ENCODE measurements around the gene CCDC27. TPM values are rescaled to one million over a fixed set of nuclear protein-coding genes. Genes with fewer than 3 reads are reported as not detected.

The CCDC27 gene
- total and polyA plus RNA-seq, 10 donors = not detected

DNA sequence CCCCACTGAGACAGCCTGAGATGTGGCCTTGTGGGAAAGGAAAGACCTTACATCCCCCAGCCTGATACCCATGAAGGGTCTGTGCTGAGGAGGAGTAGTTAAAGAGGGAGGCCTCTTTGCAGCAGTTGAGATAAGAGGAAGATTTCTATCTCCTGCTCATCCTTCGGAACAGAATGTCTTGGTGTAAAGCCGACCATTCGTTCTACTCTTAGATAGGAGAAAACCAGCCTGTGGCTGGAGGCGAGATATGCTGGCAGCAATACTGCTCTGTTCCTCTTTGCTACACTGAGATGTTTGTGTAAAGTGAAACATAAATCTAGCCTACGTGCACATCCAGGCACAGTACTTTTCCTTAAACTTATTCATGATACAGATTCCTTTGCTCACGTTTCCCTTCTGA is 1.5 kb upstream of the CCDC27 start:
- Histone ChIP-seq H3K27me3 (replicated peaks in 1 of 7) (peaks cover 0 to 40% (median 0%) of the 10 kb centered on the region in 7 donors), H3K36me3 (no peaks in the 10 kb centered on the region), H3K4me3 (no peak overlapping the region), H3K27ac (no peak overlapping the region), H3K4me1 (peaks cover 0 to 26% (median 22%) of the 10 kb centered on the region in 6 donors), H3K9me3 (no peaks in the 10 kb centered on the region)
- no peak for DNase-seq
- intact Hi-C loops (cut with DNase I; ENCODE audit: low total_unique reads) = no loop called here
- WGBS, 5 donors = 69 to 78% (median 74%) methylated on average over 6 of the region's 6 CpGs
- TF ChIP-seq POLR2A (IDR thresholded peaks at IDR 0.05) (no peak), POLR2AphosphoS5 (IDR thresholded peaks at IDR 0.05) (no peak)
- TF ChIP-seq, protein P1, sequence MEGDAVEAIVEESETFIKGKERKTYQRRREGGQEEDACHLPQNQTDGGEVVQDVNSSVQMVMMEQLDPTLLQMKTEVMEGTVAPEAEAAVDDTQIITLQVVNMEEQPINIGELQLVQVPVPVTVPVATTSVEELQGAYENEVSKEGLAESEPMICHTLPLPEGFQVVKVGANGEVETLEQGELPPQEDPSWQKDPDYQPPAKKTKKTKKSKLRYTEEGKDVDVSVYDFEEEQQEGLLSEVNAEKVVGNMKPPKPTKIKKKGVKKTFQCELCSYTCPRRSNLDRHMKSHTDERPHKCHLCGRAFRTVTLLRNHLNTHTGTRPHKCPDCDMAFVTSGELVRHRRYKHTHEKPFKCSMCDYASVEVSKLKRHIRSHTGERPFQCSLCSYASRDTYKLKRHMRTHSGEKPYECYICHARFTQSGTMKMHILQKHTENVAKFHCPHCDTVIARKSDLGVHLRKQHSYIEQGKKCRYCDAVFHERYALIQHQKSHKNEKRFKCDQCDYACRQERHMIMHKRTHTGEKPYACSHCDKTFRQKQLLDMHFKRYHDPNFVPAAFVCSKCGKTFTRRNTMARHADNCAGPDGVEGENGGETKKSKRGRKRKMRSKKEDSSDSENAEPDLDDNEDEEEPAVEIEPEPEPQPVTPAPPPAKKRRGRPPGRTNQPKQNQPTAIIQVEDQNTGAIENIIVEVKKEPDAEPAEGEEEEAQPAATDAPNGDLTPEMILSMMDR (IDR thresholded peaks at IDR 0.05 in 8 of 11, conservative IDR thresholded peaks at IDR 0.05 in 3 of 11) = no peak

DNA sequence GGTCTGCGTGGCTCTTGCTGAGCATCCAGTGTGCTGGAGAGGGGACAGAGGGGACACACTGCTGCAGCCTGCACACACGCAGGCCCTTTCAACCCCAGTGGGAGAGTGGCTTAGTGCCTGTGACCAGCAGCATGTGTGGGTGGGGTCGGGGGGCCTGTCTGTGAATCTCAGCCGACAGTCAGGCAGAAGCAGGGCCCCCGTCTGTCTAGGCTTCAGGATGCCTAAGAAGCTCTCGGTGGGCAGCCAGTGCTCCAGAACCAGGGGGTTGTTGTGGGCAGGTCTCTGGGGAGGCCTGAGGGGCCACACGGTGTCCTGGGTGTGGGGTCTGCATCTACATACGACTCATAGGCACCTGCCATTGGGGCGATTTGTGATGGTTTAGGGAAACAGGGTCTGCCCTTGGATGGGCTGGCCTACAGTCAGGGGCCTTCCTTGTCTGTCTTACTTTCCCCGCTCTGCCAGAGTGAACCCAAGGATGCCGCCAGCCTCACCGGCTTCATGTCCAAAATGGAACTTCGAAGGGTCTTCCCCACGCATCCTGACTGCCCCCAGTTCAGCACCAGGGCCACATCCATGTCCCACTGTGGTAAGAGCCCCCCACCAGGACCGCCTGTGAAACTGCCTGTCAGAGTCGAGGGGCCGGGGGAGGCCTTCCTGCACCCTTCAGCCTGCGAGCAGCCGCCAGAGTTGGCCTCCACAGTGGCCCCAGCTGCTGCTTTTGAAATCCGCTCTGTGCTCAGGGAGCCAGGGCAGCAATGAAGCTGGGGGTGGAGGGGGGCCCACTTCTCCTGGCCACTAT is 1.6 kb downstream of the CCDC27 start:
- H3K27me3 ChIP-seq (replicated peaks in 1 of 7) = peaks cover 0 to 66% (median 13%) of the 10 kb centered on the region in 7 donors
- no peak for DNase-seq
- H3K4me1 ChIP-seq = no peaks in the 10 kb centered on the region
- H3K9me3 ChIP-seq = no peaks in the 10 kb centered on the region
- no peak overlapping the region for H3K4me3 ChIP-seq
- no peaks in the 10 kb centered on the region for H3K36me3 ChIP-seq
- intact Hi-C loops (cut with DNase I; ENCODE audit: low total_unique reads) = no loop called here
- TF ChIP-seq, protein P1 (IDR thresholded peaks at IDR 0.05 in 8 of 11, conservative IDR thresholded peaks at IDR 0.05 in 3 of 11) = no peak
- TF ChIP-seq POLR2AphosphoS5 (IDR thresholded peaks at IDR 0.05) (no peak), POLR2A (IDR thresholded peaks at IDR 0.05) (no peak)
- H3K27ac ChIP-seq = no peak overlapping the region
- 80 to 89% (median 87%) methylated on average over 14 to 20 of the region's 20 CpGs for WGBS, 5 donors

DNA sequence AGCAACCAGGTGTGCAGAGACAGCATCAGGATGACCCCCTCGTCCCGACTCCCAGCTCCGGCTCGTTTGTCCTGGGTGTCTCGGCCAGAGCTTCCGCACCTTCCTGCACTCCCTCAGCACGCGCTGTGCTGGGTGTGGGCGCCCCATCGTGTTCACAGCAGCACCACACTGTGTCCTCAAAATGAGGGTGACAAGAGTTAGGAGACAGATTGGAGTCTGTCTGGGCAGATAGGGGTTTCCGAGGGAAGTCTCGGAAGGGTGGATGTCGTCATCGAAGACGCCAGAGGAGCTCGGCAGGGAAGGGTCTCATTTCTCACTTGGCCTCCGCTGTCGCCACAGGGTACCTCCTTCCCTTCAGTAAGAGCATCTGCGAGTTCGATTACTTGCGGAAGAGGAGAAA is 4.1 kb downstream of the CCDC27 start:
- Histone ChIP-seq H3K27me3 (replicated peaks in 1 of 7) (peaks cover 0 to 84% (median 13%) of the 10 kb centered on the region in 7 donors), H3K4me3 (no peak overlapping the region), H3K4me1 (no peaks in the 10 kb centered on the region), H3K9me3 (peaks cover 0 to 11% (median 2%) of the 10 kb centered on the region in 8 donors), H3K36me3 (no peaks in the 10 kb centered on the region), H3K27ac (no peak overlapping the region)
- WGBS, 5 donors = 80 to 84% (median 81%) methylated on average over 20 to 21 of the region's 21 CpGs
- TF ChIP-seq POLR2AphosphoS5 (IDR thresholded peaks at IDR 0.05) (no peak), POLR2A (IDR thresholded peaks at IDR 0.05) (no peak)
- TF ChIP-seq, protein P1 (IDR thresholded peaks at IDR 0.05 in 8 of 11, conservative IDR thresholded peaks at IDR 0.05 in 3 of 11) = no peak
- no peak for DNase-seq
- intact Hi-C loops (cut with DNase I; ENCODE audit: low total_unique reads) = no loop called here

GRCh38 chr1:3759164-3759563 is 6.9 kb downstream of the CCDC27 start:
- Histone ChIP-seq H3K9me3 (peaks cover 0 to 11% (median 2%) of the 10 kb centered on the region in 8 donors), H3K36me3 (no peaks in the 10 kb centered on the region), H3K27ac (no peak overlapping the region), H3K4me1 (no peaks in the 10 kb centered on the region), H3K27me3 (replicated peaks in 1 of 7) (peaks cover 0 to 85% (median 17%) of the 10 kb centered on the region in 7 donors), H3K4me3 (no peak overlapping the region)
- DNase-seq = no peak
- 85 to 90% (median 89%) methylated on average over 6 of the region's 6 CpGs for WGBS, 5 donors
- TF ChIP-seq, protein P1 (IDR thresholded peaks at IDR 0.05 in 8 of 11, conservative IDR thresholded peaks at IDR 0.05 in 3 of 11) = no peak
- TF ChIP-seq POLR2A (IDR thresholded peaks at IDR 0.05) (no peak), POLR2AphosphoS5 (IDR thresholded peaks at IDR 0.05) (no peak)
- intact Hi-C loops (cut with DNase I; ENCODE audit: low total_unique reads) = no loop called here

All from spleen (tissue), 11 donors.